Skin of body (tissue), 2 donors: ENCODE data around the gene GPC3. TPM values are rescaled to one million over a fixed set of nuclear protein-coding genes. Genes with fewer than 3 reads are reported as not detected.
"Not testable (repeated sequence)": the region's sequence is repeated elsewhere in the genome, so short reads cannot be mapped to it uniquely, and the experiment has no call there.

Source experiments
- DNase-seq: peaks from one replicate; lab custom pipeline; 2025; lab: John Stamatoyannopoulos, UW
- total RNA-seq: library from RNA; depleted of rRNA; stranded (reverse); fragments of >200 nt; gene quantifications from one replicate; pipeline ENCODE4 v1.2.3, GENCODE V29; 2014

The GPC3 gene
- total RNA-seq, 1 donor from 2014 or later = 307 TPM

- no peak for DNase-seq
These were observed 87.7 kb downstream of the GPC3 start for GRCh38 chrX:133897593-133898163.

- no peak for DNase-seq
These were observed 93.1 kb downstream of the GPC3 start for GRCh38 chrX:133892337-133892736.

- no peak for DNase-seq
These were observed 96.4 kb downstream of the GPC3 start for GRCh38 chrX:133888984-133889383.

- not testable (repeated sequence) for DNase-seq
These were observed 97.3 kb downstream of the GPC3 start for GRCh38 chrX:133888084-133888483.

GRCh38 chrX:133884430-133885394, 100.7 kb downstream of the GPC3 start:
- no peak for DNase-seq

GRCh38 chrX:133881893-133882292, 103.5 kb downstream of the GPC3 start:
- no peak for DNase-seq

- DNase-seq = no peak
These were observed 104.4 kb downstream of the GPC3 start for GRCh38 chrX:133881007-133881406.

- no peak for DNase-seq
These were observed 105.4 kb downstream of the GPC3 start for GRCh38 chrX:133880032-133880443.

- no peak for DNase-seq
These were observed 106.7 kb downstream of the GPC3 start for GRCh38 chrX:133878710-133879109.

- no peak for DNase-seq
These were observed 108.7 kb downstream of the GPC3 start for GRCh38 chrX:133876646-133877045.

- no peak for DNase-seq
These were observed 116.1 kb downstream of the GPC3 start for GRCh38 chrX:133869270-133869669.

- no peak for DNase-seq
These were observed 116.7 kb downstream of the GPC3 start for GRCh38 chrX:133868682-133869081.

GRCh38 chrX:133868250-133868649, 117.1 kb downstream of the GPC3 start:
- no peak for DNase-seq

- DNase-seq = no peak
These were observed 119.5 kb downstream of the GPC3 start for GRCh38 chrX:133865761-133866471.

GRCh38 chrX:133864236-133864635, 121.2 kb downstream of the GPC3 start:
- DNase-seq = no peak

- DNase-seq = peak; percentile 25
These were observed 125.5 kb downstream of the GPC3 start for GRCh38 chrX:133859860-133860259.

GRCh38 chrX:133859336-133859735, 126.1 kb downstream of the GPC3 start:
- no peak for DNase-seq

GRCh38 chrX:133857640-133858269, 127.6 kb downstream of the GPC3 start:
- DNase-seq = no peak

GRCh38 chrX:133856819-133857218, 128.6 kb downstream of the GPC3 start:
- no peak for DNase-seq

GRCh38 chrX:133854290-133854689, 131.1 kb downstream of the GPC3 start:
- no peak for DNase-seq

- DNase-seq = no peak
These were observed 132.5 kb downstream of the GPC3 start for GRCh38 chrX:133852837-133853356.
